SKM-1 treated with dmso at 0.1 percent for 144 hours (cell line): ENCODE results near the gene PLPP4.

Experiments
- DNase-seq: peaks from one replicate; lab custom pipeline; 2025; ENCODE audit not compliant: unreplicated experiment; lab: John Stamatoyannopoulos, UW

PLPP4 gene

DNA sequence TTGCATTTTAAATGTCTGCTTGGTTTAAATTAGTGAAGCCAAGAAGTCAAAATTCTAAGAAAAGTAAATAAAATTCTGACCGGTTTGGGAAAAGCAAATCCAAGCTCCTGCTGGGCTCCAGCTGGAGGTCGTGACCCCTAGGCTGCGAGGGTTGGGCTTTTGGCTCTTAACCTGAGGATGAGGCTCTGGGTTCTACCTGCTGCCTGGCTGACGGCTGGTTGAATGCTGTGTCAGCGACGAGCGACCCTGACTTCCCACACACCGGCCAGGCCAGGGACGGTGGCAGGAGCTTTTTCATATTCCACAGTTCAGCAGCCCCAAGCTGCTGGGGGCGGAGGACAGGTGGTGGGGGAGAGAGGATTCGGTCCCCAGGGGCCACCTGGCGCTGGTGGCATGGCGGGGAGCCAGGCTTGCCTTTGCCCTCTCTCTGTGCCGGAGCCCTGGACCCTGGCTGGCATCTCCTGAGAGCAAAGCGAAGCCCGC lies 843 bp upstream of the PLPP4 start:
- DNase-seq, result no peak

DNA sequence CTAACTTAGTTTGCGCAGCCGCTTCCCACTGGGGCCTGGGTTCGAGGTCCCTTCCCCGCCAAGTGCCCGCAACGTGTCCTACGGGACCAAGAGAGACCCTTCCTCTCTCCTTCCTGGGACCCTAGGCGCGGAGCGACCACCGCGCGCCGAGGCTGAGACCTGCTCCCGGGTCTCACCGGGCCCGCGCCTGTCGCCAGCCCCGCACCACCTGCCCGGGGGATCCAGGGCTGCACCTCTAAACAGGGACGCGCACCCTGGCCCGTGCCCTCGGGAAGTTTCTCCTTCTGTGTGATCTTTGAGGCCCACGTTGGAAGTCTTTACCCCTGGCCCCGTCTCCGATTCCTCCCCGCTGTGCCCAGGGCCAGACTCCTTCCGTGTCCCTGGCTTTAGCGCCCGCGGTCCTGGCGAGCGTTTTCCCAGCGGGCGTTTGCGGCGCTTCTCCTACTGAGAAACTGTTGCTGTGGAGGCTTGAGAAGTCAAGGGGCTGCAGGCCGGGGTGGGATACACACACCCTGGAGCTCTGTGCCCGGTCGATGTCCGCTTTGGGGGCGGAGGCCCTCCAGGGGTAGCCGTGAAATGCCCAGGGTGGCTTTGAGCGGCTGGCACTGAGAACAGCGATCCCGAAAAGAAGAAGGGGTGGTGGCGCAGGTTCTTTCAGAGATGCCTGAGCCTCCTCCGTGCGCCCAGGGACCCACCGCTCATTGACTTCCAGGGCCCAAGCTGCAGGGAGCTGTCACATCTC lies 575 bp downstream of the PLPP4 start:
- no peak for DNase-seq

DNA sequence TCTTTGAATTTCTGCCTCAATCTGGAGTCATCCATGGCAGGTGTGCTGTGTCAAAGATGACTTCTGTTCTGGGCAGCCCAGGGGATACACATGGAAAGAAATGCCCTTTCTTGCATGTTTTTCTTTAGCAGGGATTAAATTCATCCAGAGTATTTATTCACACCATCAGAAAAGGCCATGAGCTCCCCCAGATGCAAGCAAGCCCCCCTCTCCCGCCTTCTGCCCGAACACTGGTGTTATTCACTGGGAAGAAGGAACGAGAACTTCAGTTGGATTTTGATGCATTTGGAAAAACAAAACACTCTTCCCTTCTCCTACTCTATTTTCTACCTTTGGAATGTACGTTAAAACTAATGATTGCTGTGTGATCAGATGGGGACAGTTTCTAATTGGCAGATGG lies 1.4 kb downstream of the PLPP4 start:
- no peak for DNase-seq

DNA sequence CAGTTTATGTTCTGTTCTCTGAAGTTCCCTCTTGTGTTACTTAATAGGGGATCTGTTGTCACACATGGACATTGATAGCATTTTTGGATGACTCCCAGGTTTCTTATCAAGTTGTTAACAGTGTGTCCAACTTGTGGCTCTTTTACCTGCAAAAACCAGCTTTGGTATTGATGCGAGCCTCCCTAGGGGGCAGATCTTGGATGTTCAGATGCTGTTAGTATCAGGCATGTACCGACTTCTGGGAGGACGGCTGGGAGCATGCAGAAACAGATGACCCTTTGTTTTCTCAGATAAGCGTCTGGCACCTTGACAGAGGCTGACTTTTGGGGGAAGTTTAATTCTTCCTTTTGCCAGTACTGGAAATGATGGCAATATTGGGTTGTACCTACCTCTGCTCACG lies 2.2 kb downstream of the PLPP4 start:
- DNase-seq, result no peak

DNA sequence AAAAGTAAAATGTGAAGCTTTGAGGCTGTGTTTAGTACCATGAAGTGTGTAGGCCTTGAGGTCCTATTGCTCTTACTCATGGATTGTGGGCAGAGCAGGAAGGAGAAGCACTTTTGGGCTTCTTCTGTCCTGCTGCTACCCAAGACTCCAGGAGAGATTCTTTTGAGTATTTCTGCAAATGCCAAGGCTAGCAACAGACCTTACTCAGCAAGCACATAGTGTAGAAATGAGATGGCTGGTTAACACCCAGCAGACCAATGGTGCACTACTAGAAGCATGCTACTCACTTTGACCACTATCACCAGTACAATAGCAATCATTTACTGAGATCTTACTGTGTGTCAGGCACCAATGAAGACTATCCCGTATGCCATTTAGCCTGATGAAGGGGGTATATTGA lies 3.2 kb downstream of the PLPP4 start:
- no peak for DNase-seq

DNA sequence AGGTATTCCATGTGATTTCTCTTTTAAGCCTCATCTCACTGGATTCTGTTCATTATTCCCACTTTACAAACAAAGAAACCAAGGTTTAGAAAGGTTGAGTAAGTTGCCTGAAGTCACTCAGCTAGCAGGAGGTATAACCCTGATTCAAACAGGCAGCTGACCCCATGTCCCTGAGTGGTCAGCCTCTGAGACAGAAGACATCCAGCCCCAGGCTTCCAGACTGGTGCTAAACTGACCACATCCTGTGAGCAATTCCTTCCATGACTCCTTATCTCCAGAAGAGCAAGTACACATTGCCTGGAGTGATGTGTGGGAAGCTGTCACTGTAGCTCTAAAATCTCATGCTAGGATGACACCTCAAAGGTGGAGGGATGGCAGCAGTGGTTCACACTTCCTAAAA lies 3.7 kb downstream of the PLPP4 start:
- no peak for DNase-seq

DNA sequence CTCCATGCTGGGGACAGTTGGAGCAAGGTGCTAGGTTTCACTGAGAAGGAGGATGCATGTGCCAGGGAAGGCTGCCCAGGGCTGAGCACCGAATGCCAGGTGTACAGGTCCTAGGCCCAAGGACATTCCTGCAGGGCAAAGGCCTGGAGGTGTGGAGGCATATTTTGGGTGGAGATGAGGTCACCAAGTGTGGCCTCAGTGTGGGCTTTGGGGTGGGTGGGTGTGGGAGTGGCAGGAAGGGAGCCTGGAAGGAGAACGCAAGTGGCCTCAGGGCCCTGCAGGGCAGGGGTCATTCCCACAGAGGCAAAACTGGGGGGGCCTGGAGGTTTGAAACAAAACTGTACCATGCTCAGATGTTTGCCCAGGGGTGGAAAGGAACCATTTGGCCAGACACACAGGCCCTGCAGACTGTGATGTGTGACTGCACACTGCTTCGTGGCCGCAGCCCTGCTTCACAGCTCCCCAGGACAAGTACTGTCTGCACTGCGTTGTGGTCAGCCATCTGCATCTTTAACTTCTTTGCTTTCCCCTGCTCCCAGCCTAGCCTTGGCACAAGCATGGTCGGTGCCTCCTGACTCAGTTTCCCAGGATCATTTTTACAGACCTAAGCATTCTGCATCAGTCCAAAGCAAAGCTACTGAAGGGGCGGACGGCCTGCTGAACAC lies 5.1 kb downstream of the PLPP4 start:
- no peak for DNase-seq

DNA sequence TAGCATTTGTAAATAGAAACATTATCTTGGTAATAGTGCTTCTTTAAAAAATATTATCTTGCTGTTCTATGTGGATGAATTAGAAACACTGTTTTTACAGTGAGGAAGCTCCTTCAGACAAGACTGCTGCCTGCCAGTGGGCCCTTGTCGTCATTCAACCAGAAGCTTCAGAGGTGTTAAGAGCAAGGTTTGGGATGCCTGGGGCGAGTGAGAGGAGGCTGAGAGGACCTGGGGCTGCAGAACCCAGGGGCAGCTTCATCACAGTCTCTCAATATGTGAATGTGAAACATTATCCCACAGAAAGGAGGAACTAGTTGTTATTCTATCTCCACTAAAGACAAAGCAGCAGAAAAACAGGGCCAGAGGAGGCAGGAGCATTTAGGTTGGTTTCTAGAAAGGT lies 8.1 kb downstream of the PLPP4 start:
- DNase-seq, result no peak

DNA sequence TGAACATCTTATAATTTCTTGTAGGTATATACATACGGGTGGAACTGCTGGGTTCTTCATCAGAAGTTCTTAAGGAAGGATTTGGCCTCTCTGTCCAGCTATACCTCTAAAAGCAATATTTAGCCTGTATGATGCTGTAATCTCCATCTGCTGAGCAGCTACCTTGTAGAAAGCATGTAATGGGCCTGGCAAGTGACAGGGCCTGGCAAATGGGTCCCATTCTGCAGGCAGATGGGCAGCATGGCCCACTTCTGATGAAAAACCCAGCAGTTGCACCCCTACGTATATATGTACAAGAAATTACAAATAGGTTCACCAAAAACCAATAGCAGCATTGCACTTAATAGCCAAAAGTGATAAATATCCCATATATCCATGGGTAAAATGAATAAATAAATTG lies 9.0 kb downstream of the PLPP4 start:
- no peak for DNase-seq

DNA sequence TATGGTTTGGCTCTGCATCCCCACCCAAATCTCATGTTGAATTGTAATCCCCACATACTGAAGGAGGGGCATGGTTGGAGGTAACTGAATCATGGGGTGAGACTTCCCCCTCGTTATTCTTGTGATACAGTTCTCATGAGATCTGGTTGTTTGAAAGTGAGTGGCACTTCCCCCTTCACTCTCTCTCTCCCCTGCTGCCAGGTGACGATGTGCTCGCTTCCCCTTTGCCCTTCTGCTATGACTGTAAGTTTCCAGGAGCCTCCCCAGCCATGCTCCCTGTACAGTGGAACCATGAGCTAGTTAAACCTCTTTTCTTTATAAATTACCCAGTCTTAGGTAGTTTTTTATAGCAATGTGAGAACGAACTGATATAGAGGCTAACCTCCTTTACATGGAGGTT lies 16.6 kb downstream of the PLPP4 start:
- DNase-seq, result peak; percentile 40

DNA sequence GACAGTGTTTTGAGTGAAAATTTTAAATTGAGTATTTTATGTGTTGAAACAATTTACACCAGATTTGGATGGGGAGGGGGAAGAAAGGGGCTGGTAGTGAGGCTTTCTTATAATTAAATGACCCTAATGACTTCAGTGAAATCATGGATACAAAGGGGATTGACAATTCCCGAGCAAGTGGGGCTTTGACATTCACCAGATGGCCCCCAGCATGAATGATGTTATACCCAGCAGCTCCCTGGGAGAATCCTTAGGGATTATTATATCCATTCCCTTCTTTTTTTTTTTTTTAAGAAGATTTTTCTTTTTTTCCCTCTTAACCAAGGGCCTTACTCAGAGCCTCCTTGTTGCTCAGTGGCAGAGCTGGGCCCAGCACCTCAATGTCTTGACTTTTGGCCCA lies 17.9 kb downstream of the PLPP4 start:
- DNase-seq, result no peak

DNA sequence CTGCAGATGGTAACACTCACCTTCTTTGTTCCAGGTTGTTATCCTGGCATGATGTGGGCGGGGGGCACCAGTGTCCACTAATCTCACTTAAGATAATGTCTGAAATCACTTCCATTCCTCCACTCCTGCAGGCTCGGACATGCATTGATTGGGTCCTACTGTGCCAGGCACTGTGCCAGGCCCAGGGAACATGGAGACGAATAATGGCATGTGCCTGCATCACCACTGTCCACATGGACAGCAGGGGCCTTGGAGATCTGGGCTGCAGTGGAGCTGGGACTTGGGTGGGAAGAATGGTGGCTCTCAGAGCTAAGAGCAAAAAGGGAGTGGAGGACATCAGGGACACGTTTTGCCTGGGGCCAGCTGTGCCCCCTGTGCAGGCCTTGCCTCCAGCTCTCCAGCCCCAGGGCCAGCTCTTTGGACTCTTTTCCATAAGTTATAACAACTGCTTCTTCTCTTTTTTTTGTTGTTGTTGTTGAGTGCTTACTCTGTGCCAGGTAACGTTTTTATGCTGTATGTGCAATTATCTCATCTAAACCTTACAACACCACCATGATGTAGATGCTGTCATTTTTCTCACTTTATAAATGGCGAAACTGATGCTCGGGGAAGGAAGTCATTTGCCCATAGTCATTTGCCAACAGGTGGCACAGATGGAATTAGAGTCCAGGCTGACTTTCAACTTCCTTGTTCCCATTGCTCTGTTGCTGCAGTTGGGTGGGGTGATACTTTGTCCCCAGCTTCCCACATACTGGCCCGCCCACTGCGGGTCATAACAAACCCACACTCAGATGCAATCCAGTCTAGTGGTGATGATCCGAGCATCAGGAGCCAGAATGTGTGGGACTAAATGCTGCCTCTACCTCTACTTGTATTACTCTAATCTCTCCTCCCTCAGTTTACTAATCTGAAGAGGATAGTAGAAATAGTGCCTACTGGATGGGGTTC lies 19.1 kb downstream of the PLPP4 start:
- DNase-seq, result no peak

DNA sequence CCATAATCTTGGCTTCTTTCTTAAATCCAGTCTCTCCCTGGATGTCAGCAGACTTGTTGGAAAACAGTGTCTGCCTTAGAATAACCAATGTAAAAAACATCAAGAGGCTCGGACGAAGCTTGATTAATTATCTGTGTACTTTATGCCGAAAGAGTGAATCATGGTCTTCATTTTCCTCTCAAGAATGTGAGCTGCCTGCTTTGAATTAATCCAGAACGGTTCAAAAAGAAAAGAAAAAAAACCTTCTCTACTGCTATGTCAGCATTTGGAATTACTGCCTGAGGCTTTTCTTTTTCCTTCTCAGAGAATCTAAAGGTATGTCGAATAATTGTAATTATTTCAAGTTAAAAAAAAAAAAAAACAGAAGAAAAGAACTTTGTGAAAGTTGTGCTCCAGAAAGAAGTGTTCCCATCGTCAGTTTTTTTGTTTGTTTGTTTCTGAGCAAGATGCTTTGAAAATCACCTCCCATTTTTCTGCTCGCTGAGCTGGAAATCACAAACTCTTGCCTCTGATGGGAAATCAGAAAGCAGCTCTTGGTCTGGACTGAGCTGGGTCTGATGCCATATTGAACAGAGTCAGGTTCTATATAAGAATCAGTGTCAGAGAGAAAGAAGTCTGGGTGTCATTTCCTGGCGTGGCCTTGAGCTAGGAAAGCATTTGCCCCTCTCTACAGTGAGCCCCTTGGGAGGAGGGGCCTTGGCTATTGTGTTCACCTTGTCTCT lies 20.2 kb downstream of the PLPP4 start:
- no peak for DNase-seq

DNA sequence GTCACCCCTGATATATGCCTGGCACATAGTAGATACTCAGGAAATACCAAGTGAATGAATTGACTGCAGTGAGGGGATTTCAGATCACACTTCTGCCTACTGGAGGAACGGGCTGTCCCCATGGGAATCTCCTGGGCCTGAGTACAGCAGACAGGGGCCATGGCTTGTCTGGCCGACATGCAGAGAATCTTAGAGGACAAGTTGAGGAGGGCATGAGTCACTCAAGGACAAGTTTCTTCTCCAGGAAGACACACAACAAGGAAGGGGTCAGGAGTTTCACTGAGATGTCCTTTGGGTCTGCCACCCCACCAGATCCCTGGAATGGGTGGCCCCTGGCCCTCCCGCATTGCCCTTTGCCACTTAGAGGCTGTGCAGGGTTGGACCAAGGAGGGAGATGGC lies 20.7 kb downstream of the PLPP4 start:
- DNase-seq, result no peak

DNA sequence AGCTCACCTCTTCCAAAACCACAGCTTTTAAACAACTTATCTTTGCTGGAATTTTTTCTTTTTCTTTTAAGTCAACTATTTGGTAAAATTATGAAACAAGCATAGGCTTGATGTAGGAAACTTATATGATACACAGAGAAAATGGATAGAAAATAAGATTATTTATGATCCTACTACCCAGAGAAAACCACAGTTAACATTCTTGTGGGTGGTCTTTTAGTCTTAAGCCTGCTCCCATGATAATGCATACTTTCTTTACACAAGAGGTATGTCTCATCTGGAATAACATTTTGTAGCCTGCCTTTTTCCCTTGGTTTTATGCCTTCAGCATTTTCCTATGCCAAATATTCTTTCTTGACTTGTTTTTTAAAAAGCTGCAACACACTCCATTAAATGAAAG lies 21.4 kb downstream of the PLPP4 start:
- no peak for DNase-seq

DNA sequence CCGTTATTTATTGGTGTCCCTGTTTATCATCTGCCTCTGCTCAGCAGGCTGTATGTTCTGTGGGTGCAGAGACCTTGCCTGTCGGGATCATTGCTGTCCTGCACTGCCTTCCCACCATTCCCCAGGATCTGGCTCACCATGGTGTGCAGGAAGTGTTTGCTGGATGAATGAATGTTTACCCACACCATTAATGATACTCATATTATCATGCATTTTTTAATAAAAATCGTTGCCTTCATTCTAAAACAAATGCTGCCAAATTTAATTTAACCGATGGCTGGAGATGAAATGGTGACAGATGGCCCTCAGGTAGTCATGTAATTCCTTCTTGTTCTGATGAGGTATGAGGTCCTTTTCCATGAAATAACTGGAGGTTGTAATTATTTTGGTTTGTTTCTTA lies 22.5 kb downstream of the PLPP4 start:
- no peak for DNase-seq

DNA sequence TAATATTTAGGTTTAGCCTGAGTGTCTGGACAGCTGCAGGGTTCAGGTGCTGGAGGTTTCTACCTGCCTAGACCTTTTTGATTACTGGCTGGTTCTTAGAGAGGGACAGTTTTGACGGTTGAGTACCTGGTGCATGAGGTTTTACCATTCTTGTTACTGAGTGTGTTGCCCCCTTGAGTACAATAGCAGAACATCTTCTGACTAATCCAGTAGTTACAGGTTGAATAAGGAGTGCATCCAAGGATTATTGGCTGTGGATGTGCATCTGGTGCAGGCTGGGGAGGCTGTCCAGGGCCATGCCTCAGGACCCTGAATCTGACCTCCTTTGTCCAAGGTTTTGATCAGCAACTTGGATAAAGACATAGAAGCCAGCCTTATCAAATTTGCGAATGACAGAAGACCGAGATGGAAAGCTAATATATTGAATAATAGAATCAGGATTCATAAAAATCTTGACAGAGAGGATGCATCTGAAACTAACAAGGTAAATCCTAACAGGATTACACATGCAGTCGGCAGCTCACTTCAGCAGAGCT lies 23.1 kb downstream of the PLPP4 start:
- DNase-seq, result no peak

DNA sequence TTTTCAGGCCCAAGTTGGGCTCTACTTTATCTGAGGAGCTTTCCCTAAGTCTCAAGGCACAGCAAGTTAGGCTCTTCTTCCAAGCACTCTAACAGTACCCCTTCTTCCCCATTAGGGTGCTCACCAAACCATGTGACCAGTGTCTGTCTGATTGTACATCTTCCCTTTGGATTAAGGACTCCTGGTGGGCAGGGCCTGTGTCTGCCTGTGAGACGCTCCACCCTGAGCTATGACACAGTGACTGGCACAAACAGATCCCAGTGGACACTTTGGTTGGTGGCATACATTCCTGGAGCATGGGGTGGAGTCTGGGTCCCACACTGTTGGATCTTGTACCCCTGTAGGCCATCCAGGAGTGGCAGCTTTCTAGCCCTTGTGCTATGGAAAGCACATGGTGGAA lies 23.8 kb downstream of the PLPP4 start:
- DNase-seq, result no peak

DNA sequence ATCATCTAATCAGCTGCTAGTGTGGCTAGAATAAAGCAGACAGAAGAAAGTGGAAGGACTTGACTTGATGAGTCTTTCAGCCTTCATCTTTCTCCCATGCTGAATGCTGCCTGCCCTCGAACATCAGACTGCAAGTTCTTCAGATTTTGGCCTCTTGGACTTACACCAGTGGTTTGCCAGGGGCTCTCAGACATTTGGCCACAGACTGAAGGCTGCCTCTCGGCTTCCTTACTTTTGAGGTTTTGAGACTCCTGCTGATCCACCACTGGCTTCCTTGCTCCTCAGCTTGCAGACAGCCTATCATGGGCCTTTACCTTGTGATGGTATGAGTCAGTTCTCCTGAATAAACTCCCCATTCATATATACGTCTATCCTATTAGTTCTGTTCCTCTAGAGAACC lies 26.0 kb downstream of the PLPP4 start:
- no peak for DNase-seq

DNA sequence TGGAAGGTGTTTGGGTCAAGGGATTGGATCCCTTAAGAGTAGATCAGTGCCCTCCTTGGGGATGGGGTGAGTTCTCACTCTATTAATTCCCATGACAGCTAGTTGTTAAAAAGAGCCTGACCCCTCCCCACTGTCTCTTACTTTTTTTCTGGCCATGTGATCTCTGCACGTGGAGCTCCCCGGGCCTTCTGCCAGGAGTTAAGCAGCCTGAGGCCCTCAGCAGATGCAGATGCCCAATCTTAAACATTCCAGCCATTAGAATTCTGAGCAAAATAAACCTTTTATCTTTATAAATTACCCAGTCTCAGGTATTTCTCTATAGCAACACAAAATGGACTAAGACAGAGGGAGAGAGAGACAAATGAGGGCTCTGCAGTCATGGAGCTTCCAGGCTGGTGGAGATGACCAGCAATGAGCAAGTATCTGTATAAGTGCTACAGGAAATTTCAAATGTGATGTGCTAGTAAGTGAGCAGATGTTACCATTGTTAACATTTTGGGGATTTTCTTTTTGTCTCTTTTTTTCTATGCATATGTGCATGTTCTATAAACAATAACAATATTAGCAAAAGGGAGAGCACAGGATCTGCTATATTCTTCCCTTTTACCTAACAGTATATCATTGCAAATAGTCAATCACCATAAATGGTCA lies 26.7 kb downstream of the PLPP4 start:
- DNase-seq, result no peak
